Stomach (tissue), 4 donors: ENCODE results near the gene TINAGL1.

Experiments used
- EP300 ChIP-seq: sonication (generic); formaldehyde crosslinking; IDR thresholded peaks from one replicate; pipeline ENCODE4 v1.6.1; 2017; ENCODE audit warnings: antibody characterized with exemption
- POLR2A ChIP-seq, 4 donors: fragments of 450-650 bp; IDR thresholded peaks; one replicate each; pipeline ENCODE4 v1.6.1; 2016; ENCODE audit warnings: antibody characterized with exemption in 4 of 4, control low read depth in 2 of 4, mild to moderate bottlenecking in 1 of 4, moderate library complexity in 1 of 4
- TF ChIP-seq, protein P1 (sequence below), 7 experiments: fragments of 450-650 bp in 4 of 7; fragments of 200-600 bp in 3 of 7; sonication (generic) in 3 of 7; IDR thresholded peaks; one replicate each; pipeline ENCODE4 v1.5.1; 2016 to 2019; ENCODE audit warnings: antibody characterized with exemption in 7 of 7, control low read depth in 2 of 7, mild to moderate bottlenecking in 1 of 7

DNA sequence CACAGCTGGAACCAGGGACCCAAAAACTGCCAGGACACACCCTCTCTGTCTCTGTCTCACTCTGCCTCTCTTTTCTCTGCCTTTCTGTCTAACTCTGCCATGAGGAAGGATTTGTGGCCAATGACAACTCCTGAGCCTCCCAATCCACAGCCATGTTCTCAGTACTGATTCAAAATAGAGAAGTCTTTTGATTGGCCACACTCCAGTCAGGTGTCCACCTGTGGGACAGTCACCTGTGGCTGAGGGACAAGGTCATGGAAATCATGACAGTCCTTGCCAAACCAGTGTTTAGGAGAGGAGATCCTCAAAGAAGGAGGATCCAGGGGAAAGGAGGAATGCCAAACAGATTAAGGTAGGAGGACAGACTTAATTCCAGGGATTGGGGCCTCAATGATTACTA, 15.8 kb downstream of the TINAGL1 start:
- TF ChIP-seq, protein P1, sequence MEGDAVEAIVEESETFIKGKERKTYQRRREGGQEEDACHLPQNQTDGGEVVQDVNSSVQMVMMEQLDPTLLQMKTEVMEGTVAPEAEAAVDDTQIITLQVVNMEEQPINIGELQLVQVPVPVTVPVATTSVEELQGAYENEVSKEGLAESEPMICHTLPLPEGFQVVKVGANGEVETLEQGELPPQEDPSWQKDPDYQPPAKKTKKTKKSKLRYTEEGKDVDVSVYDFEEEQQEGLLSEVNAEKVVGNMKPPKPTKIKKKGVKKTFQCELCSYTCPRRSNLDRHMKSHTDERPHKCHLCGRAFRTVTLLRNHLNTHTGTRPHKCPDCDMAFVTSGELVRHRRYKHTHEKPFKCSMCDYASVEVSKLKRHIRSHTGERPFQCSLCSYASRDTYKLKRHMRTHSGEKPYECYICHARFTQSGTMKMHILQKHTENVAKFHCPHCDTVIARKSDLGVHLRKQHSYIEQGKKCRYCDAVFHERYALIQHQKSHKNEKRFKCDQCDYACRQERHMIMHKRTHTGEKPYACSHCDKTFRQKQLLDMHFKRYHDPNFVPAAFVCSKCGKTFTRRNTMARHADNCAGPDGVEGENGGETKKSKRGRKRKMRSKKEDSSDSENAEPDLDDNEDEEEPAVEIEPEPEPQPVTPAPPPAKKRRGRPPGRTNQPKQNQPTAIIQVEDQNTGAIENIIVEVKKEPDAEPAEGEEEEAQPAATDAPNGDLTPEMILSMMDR (IDR thresholded peaks at IDR 0.05): no peak
- TF ChIP-seq POLR2A (IDR thresholded peaks at IDR 0.05): no peak
- no peak for TF ChIP-seq EP300
